AG04450 (cell line): ENCODE data around the gene FLCN. TPM values are rescaled to one million over a fixed set of nuclear protein-coding genes. Genes with fewer than 3 reads are reported as not detected.

ENCODE experiments used
- CTCF ChIA-PET: fragments of 300-600, 350-600 bp; formaldehyde crosslinking; extraction: SDS; loops from one replicate; lab custom pipeline; 2022; ENCODE audit warnings: antibody characterized with exemption, inconsistent platforms; lab: Charles Lee
- POLR2A ChIA-PET: fragments of 350-600 bp; formaldehyde crosslinking; extraction: SDS; loops from one replicate; lab custom pipeline; 2021; ENCODE audit warnings: antibody characterized with exemption, inconsistent platforms; lab: Yijun Ruan, JAX
- DNase-seq: peaks from one replicate; pipeline ENCODE4 v3.0.0-alpha.2; 2011; ENCODE audit warnings: low read depth, low spot score
- H3K27ac ChIP-seq: one replicate; pipeline ENCODE4 v1.5.1; 2012; ENCODE audit warnings: low read depth, low read length, control low read depth
- H3K27me3 ChIP-seq: one replicate; pipeline ENCODE4 v1.6.0; 2012; ENCODE audit warnings: low read length; ENCODE audit not compliant: control insufficient read depth, insufficient read depth
- H3K4me3 ChIP-seq: 2 replicates; pipeline ENCODE4 v1.5.1; 2011; ENCODE audit warnings: mild to moderate bottlenecking, low read depth, low read length, control low read depth
- H3K9me3 ChIP-seq: 2 replicates; pipeline ENCODE4 v1.5.1; 2012; ENCODE audit warnings: low read length; ENCODE audit not compliant: control insufficient read depth, insufficient read depth
- polyA plus RNA-seq: library from polyadenylated mRNA; depleted of rRNA; stranded (reverse); fragments of >200 nt; gene quantifications from 2 replicates; pipeline ENCODE4 v1.2.3, GENCODE V29; 2011
- TF ChIP-seq, protein P1 (sequence below): IDR thresholded peaks from 2 replicates; pipeline ENCODE4 v1.5.1; 2011; ENCODE audit warnings: low read depth, low read length, control low read depth, inconsistent platforms

Gene FLCN
- polyA plus RNA-seq, 1 experiment = 13.7 TPM

DNA sequence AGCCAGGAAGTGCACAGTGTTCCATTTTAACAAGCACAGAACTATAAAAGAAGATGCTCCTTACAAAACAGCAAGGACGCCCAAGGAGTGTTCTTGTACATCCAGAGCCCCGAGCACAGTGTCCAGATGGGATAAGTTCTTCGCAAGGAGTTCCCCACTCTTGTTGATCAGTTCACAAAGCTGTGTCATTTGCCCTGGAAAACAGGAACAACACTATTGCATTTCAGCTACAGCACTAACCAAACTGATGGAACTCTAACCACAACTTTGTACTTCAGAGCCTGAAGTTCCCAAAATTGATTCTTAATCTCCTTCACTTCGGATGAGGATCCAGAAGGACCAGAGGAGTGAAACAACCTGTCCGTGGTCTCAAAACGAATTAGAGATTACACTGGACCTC, 39.0 kb upstream of the FLCN start:
- CTCF ChIA-PET = no interaction called here
- TF ChIP-seq, protein P1, sequence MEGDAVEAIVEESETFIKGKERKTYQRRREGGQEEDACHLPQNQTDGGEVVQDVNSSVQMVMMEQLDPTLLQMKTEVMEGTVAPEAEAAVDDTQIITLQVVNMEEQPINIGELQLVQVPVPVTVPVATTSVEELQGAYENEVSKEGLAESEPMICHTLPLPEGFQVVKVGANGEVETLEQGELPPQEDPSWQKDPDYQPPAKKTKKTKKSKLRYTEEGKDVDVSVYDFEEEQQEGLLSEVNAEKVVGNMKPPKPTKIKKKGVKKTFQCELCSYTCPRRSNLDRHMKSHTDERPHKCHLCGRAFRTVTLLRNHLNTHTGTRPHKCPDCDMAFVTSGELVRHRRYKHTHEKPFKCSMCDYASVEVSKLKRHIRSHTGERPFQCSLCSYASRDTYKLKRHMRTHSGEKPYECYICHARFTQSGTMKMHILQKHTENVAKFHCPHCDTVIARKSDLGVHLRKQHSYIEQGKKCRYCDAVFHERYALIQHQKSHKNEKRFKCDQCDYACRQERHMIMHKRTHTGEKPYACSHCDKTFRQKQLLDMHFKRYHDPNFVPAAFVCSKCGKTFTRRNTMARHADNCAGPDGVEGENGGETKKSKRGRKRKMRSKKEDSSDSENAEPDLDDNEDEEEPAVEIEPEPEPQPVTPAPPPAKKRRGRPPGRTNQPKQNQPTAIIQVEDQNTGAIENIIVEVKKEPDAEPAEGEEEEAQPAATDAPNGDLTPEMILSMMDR = no peak

DNA sequence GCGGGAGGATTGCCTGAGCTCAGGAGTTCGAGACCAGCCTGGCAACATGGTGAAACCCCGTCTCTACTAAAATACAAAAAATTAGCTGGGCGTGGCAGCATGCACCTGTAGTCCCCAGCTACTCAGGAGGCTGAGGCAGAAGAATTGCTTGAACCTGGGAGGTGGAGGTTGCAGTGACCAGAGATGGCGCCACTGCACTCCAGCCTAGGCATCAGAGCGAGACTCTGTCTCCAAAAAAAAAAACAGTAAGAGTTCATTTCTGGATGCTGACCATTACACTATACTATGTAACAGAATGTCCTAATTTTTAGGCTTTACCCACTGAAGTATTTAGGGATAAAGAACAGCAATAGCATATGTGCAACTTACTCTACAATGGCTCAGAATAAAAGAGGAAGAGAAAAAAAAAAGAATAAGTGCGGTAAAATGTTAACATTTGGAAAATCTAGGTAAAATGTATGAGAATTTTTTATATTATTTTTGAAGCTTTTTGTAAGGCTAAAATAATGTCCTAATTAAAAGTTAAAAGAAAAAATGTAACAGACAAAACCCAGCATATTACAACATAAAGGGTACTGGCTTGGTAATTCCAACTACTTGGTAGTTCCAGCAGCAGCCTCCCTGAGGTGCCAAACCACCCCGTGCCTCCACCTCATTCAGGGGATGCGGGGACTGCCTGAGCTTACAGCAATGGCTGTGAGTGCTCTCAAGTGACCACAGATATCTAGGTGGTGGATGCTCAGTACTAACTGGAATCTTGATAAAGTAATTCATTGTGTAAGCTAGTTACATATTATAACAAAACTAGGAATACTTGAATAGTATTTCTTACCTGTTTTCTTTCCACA, 33.2 kb upstream of the FLCN start:
- CTCF ChIA-PET = interaction anchor here (0.6 to 1.4 kb wide), 2 partner anchors 10 to 841 kb away, joined by 8 to 13 read pairs; no protein-coding TSS in a partner anchor
- POLR2A ChIA-PET = no interaction called here

More for the DNA sequence above, 39.0 kb upstream of the FLCN start:
- DNase-seq = no peak
- POLR2A ChIA-PET = no interaction called here
- H3K27me3 ChIP-seq = no peaks in the 10 kb centered on the region
- H3K4me3 ChIP-seq = no peak overlapping the region
- H3K27ac ChIP-seq = no peak overlapping the region
- no peaks in the 10 kb centered on the region; the same call in 1 of the 2 replicates for H3K9me3 ChIP-seq

DNA sequence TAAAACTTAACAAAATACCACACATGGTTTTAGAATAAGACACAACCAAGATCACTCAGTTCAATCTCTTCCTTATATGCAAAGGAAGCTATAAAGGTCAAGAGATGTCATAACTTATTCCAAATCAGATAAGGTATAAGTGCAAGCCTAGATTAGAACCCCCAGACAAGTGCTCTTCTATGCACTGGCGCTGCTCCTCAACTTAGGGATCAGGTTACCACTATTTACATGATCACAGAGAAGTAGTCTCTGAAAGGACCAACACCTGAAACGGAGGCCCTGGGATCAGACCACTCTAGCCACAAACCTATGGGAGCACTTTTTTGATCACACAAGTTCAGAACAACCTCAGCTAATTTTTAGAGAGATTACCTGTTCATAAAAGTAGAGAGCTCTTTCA, 27.5 kb upstream of the FLCN start:
- POLR2A ChIA-PET = no interaction called here
- no peaks in the 10 kb centered on the region for H3K27me3 ChIP-seq

More for the DNA sequence above, 33.2 kb upstream of the FLCN start:
- Histone ChIP-seq H3K27ac (no peak overlapping the region), H3K27me3 (no peaks in the 10 kb centered on the region), H3K4me3 (no peak overlapping the region), H3K9me3 (no peaks in the 10 kb centered on the region)
- TF ChIP-seq, protein P1 = peak; percentile 29
- DNase-seq = no peak

DNA sequence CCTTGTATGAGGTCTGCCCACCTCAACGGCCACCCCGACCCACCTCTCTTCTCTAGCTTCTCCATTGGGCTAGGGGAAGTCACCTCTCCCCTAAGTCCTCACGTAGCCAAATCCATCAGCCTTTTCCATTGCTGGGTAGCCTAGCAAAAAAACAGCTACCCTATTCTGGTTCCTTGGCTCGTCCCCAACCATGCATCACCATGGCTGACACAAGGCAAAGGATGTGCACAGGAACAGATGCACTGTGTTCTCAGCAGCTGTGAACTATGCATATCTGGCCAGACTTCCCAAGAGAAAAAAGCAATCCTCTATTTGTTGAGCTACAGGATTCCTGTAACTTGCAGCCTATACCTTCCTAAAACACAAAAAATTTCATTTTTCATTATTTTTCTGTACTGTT, 22.0 kb upstream of the FLCN start:
- POLR2A ChIA-PET = interaction anchor here (1.2 kb wide), 1 partner anchor 22 kb away, joined by 3 read pairs; the partner anchor contains the start of gene COPS3
- DNase-seq = no peak
- H3K9me3 ChIP-seq = no peaks in the 10 kb centered on the region
- no peaks in the 10 kb centered on the region for H3K27me3 ChIP-seq
- CTCF ChIA-PET = no interaction called here
- TF ChIP-seq, protein P1 = no peak
- H3K27ac ChIP-seq = no peak overlapping the region
- no peak overlapping the region for H3K4me3 ChIP-seq

More for the DNA sequence above, 27.5 kb upstream of the FLCN start:
- TF ChIP-seq, protein P1 = no peak
- no peaks in the 10 kb centered on the region for H3K9me3 ChIP-seq
- CTCF ChIA-PET = no interaction called here
- no peak for DNase-seq
- H3K4me3 ChIP-seq = no peak overlapping the region
- no peak overlapping the region for H3K27ac ChIP-seq

DNA sequence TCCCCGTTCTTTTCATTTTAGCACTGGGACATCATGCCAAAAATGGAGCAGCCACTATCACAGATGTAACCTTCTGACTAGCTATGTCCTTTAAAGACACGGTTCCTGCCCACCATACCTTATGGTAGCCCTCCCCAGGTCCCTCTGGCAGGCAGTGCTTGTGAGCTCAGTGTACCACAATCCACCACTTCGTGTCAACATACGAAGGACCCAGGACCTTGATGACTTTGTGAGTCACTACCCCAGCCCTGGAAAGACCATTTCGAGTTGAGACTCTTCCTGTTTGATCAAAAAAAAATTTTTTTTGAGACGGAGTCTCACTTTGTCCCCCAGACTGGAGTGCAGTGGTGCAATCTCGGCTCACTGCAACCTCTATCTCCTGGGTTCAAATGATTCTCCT, 21.0 kb upstream of the FLCN start:
- TF ChIP-seq, protein P1 = no peak
- Histone ChIP-seq H3K4me3 (no peak overlapping the region), H3K9me3 (no peaks in the 10 kb centered on the region), H3K27me3 (no peaks in the 10 kb centered on the region), H3K27ac (no peak overlapping the region)
- POLR2A ChIA-PET = no interaction called here
- CTCF ChIA-PET = interaction anchor here (0.7 kb wide), 1 partner anchor 98 kb away, joined by 3 read pairs; no protein-coding TSS in a partner anchor
- no peak for DNase-seq
